HG02763 (cell line): ENCODE measurements around the gene CD24.
"Not testable (repeated sequence)": the region's sequence is repeated elsewhere in the genome, so short reads cannot be mapped to it uniquely, and the experiment has no call there.

ENCODE experiments used
- ATAC-seq: cut with Tn5 transposase; IDR thresholded peaks from one replicate; pipeline ENCODE4 v1.9.1; 2021; ENCODE audit warnings: mild to moderate bottlenecking, moderate library complexity; ENCODE audit not compliant: unreplicated experiment

Gene CD24

DNA sequence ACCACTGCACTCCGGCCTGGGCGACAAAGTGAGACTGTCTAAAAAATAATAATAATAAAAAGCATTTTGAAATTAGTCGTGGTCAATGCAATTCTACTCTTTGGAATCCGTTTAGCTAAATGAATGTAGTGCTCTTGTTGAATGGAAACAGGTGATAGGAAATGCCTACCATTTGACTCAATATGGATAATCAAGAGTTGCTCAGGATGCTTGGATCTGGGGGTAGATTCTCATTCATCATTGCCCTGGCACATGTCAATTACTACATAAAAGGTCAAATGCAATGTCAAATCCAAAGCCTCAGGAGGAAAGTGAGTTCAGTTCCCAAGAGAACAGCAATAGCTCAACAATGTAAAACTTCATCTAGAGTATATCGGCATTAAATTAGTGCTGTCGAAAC lies 3.8 kb downstream of the CD24 start:
- ATAC-seq = not testable (repeated sequence)

DNA sequence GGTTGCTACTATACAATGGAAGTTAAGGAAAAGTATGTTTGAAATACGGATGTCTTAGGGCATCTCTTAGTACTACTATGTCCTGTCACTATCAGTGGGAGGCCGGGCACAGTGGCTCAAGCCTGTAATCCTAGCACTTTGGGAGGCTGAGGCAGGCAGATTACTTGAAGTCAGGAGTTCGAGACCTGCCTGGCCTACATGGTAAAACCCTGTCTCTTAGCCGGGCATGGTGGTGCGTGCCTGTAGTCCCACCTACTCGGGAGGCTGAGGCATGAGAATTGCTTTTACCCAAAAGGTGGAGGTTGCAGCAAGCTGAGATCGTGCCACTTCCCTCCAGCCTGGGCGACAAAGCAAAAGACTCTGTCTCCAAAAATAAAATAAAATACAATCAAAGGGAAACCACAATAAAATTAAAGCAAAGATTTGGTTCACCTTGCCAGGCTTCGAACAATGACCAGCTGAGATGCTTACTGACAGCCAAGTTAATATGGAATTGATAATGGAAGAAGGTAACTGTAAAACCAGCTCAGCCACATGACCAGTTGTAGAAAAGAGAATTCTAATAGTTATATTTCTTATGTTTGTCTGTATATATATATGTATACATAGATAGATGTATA lies 6.5 kb downstream of the CD24 start:
- ATAC-seq = no peak

DNA sequence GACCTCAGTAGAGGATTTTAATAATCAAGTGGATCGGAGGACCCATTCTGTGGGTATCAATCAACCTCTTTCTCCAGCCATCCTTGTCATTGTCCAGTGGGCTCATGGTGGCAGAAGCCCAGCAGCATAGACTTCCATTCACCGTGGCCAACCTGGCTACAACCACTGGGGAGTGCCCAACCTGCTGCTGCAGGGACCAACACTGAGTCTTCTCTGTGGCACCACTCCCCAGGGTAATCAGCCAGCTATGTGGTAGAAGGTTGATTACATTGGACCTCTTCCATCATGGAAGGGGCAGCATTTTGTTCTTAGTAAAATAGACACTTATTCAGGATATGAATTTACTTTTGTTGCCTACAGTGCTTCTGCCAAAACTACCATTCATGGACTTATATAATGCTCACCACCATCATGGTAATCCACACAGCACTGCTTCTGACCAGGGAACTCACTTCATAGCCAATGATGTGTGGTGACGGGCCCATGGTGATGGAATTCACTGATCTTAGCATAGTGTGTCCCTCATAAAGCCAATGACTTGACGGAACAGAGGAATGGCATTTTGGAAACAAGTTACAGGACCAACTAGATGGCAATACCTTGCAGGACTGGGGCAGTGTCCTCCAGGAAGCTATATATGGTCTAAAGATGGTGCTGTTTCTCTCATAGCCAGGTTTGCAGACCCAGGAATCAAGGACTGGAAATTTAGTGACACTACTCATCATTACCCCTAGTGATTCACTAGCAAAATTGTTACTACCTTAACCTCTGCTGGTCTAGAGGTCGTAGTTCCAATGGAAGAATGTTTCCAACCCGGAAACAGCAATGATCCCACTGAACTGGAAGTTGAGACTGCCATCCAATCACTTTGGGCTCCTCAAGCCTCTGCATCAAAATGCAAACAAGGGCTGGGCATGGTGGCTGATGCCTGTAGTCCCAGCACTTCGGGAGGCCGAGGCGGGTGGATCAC lies 7.6 kb downstream of the CD24 start:
- no peak for ATAC-seq

DNA sequence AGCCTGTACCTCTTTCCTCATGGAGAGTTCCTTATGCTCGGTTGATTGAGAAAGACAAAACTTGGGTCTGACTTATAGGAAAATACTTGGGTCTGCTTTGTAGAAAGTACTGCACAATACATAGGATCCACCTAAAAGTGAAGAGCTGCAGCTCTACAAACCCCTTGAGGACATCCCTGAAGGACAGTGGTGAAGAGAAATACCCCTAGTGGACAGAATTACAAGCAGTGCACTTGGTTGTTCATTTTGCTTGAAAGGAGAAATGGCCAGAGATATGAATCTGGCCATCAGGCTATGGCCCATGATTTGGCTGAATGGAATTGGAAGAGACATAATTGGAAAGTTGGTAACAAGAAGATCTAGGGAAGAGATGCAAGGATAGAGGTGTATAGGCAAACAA lies 8.3 kb downstream of the CD24 start:
- ATAC-seq = no peak

DNA sequence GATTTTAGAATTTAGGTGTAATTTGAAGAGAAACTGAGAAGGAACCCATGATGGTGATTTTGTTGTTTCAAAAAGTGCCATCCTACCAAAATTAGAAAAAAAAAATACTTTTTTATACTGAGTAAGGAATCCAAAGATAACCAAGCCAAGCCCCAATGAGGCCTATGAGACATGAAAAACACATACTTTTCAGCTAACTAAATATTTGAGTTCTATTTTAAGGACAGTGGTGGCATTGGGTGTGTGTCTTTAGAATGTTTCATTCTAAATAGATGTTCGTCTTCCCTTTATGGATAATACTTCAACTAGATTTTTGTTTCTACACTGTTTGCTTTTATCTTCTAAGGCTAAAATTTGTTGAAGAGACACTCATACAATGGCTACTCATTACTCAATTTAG lies 9.6 kb downstream of the CD24 start:
- ATAC-seq = no peak

DNA sequence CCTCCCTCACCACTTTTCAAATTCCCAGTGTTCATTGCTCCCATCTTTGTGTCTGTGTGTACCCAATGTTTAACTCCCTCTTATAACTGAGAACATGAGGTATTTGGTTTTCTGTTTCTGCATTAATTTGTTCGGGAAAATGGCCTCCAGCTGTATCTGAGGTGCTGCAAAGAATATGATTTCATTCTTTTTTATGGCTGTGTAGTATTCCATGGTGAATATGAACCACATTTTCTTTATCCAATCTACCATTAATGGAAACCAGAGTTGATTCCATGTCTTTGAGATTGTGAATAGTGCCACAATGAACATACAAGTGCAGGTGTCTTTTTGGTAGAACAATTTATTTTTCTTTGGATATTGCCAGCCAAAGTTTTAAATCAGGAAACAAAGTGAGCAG lies 10.4 kb downstream of the CD24 start:
- no peak for ATAC-seq

DNA sequence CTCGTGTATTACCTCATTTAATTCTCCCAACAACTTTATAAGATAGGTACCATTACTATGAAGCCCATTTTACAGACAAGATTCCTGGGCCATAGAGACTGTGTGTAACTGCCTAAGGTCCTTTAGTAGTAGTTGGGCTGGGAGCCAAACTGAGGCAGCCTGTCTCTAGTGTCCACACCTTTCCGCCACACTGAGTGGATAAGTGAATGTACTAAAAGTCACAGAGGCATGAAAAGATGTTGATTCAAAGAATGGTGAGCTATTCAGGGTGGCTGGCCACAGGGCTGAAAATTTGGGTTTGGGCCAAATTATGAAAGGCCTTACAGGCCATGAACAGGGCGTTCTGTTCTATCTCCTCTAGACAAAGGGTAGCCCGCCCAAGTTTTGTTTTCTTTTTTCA lies 11.0 kb downstream of the CD24 start:
- ATAC-seq = no peak

DNA sequence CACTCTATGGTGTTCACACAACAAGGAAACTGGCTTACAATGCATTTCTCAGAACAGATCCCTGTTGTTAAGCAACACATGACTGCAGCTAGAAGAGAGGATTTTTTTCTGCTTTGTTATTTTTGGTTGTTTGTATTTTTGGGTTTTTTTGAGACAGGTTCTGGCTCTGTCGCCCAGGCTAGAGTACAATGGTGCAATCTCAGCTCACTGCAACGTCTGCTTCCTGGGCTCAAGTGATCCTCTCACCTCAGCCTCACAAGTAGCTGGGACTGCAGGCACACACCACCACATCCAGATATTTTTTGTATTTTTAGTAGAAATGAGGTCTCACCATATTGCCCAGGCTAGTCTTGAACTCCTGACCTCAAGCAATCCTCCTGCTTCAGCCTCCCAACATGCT lies 12.7 kb downstream of the CD24 start:
- ATAC-seq = no peak

DNA sequence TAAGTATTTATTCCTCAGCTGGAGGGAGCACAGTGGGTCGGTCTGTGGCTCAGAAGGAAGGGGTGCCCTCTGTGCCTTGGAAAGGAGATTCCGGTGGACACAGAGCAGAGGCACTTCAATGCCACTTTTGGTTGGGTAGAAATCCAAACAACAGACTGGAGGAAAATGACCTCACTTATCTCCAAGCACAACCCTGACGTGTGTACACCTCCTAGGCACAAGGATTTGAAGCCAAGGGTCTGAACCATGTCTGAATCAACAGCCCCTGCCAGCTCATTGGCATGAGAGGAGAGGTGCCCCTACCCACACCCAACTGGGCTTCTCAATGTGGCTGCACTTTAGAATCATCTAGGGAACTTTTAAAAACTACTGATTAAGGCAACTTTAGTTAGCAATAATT lies 13.4 kb downstream of the CD24 start:
- ATAC-seq = no peak

DNA sequence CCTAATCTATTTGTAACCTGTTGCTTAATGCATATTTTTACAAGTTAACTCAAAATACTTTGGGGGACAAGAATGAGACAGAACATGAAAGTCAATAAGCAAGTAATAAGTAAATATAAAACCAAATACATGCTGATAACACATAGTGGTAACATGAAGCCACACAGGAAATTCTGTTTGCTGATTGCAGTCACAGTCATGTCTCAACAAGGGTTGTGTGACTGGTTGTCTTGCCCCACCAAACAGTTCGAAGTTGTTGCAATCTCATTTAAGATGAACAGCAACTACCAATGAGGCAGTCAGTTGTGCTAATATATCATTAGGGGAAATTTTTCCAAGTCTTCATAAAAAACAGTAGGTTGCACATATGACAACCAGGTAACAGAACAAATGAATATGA lies 14.5 kb downstream of the CD24 start:
- ATAC-seq = no peak

DNA sequence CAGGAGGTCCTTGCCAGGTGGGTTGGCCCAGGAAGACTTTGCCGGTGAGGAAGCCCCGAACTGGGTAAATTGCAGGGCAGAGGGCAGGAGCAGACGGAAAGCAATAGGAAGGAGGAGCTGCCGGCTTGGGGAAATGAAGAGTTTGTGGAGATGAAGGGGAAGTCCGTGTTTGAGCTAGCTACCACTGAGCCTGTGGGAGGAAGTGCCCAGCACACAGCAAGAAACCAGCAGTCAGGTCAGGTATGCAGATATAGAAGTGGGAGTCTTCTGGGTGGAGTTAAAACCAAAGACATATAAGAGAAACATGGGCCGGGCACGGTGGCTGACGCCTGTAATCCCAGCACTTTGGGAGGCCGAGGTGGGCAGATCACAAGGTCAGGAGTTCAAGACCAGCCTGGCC lies 34.7 kb downstream of the CD24 start:
- ATAC-seq = no peak

DNA sequence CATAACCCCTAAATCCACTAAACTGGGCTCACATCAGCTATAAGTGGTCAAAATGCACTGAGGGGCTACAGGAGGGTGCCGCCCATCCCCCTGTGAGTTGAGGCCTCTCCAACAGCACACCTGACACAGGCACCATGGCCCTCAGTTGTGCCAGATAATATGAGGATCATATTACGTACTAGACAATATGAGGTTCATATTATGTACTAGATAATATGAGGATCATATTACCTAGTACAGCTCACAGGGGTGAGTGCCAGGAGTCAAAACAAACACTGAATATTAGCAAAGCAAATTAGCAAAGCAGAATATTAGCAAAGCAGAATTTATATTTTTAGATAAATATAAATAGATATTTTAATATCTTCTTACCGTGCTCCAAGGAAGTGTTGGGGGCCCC lies 35.3 kb downstream of the CD24 start:
- ATAC-seq = no peak

DNA sequence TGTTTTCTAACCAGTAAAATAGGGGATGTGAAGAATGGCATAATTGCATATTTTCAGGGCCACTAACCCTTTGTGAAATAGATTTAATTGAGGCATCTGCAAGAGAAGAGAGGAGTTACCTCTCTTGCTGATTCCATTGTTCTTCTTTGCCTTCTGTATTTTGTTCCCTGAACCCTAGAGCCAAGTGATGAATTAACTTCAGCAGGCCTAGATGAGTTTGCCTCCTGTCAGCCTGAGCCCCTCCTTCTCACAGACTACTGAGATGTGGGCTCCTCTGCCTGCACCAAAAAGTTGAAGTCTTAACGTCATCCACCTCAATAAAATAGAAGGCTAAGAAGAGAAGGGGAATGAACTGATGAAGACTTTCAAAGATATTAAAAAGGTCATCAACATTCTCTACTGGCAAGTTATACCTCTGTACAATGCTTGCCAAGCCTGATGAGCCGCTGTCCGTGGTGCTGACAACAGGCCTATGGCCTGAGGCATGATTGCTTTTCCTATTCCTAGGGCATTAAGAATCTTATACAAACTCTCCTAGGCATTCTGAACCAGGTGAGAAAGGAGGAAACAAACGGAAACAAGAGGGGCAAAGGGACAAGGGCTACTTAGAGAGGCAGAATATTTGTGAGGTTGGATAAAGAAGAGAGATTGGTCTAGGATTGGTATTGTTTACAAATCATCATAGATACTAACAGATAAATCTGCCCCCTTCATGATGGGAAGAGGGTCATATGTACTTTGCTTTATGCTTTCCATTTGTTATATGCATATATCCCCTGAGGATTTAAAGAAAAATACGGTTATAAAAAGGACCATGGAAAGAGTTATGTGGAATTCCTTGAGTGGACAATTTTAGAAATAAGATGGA lies 46.8 kb downstream of the CD24 start:
- ATAC-seq = no peak

DNA sequence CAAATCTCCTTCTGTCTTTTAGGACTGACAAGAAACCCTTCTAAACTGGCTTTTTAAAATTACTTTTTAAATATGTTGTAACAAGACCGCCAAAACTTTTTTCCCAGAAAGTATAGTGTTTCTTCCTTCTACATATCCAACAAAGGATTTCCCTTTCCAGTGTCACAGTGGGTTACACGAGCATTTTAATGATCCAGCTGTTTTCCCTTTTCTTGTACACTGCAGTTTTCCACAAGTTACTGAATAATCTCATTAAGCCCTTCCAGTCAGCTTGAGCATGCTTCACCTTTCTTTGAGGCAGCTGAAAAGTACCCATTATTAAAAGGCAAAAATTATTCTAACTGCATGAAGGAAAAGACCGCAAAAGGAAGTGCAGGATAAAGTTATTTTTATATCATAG lies 48.6 kb downstream of the CD24 start:
- no peak for ATAC-seq

DNA sequence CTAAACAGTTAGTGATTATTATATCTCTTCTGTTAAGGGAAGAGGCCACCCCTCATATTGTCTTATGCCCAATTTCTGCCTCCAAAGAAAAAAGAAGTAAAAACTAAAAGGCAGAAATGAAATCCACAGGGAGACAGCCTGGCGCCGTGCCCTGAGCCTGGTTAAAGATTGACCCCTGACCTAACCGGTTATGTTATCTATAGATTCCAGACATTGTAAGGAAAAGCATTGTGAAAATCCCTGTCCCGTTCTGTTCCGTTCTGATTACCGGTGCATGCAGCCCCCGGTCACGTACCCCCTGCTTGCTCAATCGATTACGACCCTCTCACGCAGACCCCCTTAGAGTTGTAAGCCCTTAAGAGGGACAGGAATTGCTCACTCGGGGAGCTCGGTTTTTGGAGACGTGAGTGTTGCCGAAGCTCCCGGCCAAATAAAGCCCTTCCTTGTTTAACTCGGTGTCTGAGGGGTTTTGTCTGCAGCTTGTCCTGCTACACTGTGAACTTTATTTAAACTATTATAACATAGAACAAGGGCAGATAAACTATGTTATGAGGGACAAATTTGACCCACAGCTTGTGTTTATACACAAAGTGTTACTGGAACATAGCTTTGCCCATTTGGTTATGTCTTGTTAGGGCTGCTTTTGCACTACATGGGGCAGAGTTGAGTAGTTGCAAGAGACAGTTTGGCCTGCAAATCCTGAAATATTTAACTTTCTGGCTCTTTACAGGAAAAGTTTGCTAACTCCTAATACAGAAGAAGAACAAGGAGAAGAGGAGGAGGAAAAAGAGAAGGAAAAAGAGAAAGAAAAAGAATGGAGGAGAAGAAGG lies 49.6 kb downstream of the CD24 start:
- ATAC-seq = no peak

DNA sequence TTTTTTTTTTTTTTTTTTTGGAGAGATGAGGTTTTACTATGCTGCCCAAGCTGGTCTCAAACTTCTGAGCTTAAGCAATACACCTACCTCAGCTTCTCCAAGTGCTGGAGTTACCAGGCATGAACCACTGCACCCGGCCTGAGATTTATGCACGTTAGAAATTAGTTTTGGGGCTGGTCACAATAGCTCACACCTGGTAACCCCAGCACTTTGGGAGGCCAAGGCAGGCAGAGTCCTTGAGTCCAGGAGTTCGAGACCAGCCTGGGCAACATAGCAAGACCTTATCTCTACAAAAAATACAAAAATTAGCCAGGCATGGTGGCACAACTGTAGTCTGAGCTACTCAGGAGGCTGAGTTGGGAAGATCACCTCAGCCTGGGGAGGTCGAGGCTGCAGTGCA lies 51.9 kb downstream of the CD24 start:
- no peak for ATAC-seq
